Cardiac muscle cell (in vitro differentiated cells and primary cell): ENCODE data around the gene MEGF11. TPM values are rescaled to one million over a fixed set of nuclear protein-coding genes. Genes with fewer than 3 reads are reported as not detected.

Source experiments
- DNase-seq, 2 donors: peaks; one replicate each; pipeline versions ENCODE4 v3.0.0 to v3.0.0-alpha.2; 2010 to 2017; ENCODE audit warnings: low read depth in 1 of 2, low spot score in 1 of 2
- H3K27ac ChIP-seq: fragments of 200-600 bp; sonication (generic); 2 replicates; pipeline ENCODE4 v1.5.1; 2016
- H3K27me3 ChIP-seq: fragments of 200-600 bp; sonication (generic); 2 replicates; pipeline ENCODE4 v1.6.0; 2016; ENCODE audit warnings: control low read depth
- H3K36me3 ChIP-seq: fragments of 200-600 bp; sonication (generic); 2 replicates; pipeline ENCODE4 v1.5.1; 2016; ENCODE audit warnings: control low read depth
- H3K4me1 ChIP-seq: fragments of 200-600 bp; sonication (generic); 2 replicates; pipeline ENCODE4 v1.8.1; 2017; ENCODE audit warnings: low read depth, mild to moderate bottlenecking, mixed run types
- H3K4me3 ChIP-seq: fragments of 200-600 bp; sonication (generic); 2 replicates; pipeline ENCODE4 v1.5.1; 2016; ENCODE audit warnings: mild to moderate bottlenecking
- H3K9me3 ChIP-seq: fragments of 200-600 bp; sonication (generic); 2 replicates; pipeline ENCODE4 v1.5.1; 2017; ENCODE audit warnings: low read depth, mild to moderate bottlenecking, control low read depth
- polyA plus RNA-seq: library from polyadenylated mRNA; unstranded; fragments of >200 nt; fragmentation: Nextera tagmentation; extraction: Ambion mirVana; gene quantifications from 2 replicates; pipeline ENCODE4 v1.2.1, GENCODE V29; 2016
- total RNA-seq: library from RNA; depleted of rRNA; stranded (reverse); fragments of >200 nt; gene quantifications from 2 replicates; pipeline ENCODE4 v1.2.3, GENCODE V29; 2016
- TF ChIP-seq, protein P1 (sequence below): IDR thresholded peaks from 2 replicates; pipeline ENCODE4 v1.5.1; 2012; ENCODE audit warnings: low read depth, mild to moderate bottlenecking, low read length

The MEGF11 gene
- total and polyA plus RNA-seq, 2 experiments from 2014 or later = 0.30 TPM; not detected in 1

DNA sequence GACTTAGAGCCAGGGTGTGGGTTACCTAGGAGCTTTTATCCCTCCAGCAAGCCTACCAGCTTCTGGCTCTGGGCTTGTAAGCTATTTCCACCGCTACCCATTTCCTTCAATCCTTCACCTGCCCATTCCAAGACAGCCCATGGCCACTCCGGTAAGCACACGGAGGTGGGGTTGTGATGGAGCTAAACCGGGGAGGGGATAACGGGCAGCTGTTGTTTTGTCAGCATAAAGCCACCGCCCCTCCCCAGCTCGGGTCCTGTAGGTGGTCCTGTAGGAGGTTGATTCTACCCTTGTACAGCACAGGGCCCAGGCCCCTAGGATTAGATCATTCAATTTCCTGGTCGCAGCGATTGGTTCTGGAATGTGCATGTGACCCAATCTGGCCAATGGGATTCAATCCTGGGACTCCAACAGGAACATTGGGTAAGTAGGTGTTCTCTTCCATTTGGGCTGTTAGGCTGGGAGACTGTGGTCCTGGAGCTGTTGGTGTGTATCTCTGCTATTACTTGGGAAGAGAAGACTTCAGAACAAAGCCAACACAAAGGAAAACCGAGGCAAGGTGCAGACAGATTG lies 233.6 kb downstream of the MEGF11 start:
- Histone ChIP-seq H3K27me3 (no peaks in the 10 kb centered on the region), H3K9me3 (no peaks in the 10 kb centered on the region), H3K4me3 (no peak overlapping the region), H3K4me1 (peaks cover 6% of the 10 kb centered on the region), H3K27ac (no peak overlapping the region), H3K36me3 (no peaks in the 10 kb centered on the region)
- no peak for DNase-seq
- TF ChIP-seq, protein P1, sequence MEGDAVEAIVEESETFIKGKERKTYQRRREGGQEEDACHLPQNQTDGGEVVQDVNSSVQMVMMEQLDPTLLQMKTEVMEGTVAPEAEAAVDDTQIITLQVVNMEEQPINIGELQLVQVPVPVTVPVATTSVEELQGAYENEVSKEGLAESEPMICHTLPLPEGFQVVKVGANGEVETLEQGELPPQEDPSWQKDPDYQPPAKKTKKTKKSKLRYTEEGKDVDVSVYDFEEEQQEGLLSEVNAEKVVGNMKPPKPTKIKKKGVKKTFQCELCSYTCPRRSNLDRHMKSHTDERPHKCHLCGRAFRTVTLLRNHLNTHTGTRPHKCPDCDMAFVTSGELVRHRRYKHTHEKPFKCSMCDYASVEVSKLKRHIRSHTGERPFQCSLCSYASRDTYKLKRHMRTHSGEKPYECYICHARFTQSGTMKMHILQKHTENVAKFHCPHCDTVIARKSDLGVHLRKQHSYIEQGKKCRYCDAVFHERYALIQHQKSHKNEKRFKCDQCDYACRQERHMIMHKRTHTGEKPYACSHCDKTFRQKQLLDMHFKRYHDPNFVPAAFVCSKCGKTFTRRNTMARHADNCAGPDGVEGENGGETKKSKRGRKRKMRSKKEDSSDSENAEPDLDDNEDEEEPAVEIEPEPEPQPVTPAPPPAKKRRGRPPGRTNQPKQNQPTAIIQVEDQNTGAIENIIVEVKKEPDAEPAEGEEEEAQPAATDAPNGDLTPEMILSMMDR = no peak

DNA sequence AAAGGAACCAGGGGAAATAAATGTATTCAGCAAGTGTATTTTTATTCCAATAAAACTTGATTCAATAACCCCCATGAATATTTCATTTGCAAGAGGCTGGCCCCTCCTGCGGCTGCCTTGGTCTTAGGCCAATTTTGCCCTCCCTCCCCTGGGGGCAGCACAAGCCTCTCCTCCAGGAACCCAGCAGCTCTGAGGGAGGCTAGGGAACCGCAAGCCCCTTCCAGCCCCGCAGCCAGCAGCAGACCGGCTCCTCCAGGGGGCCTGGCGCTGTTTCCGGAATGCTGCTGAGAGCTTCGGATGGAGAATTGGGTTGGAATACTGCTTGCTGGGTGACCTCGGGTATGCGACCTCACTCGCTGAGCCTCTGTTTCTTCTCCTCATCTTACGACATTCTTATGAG lies 234.2 kb downstream of the MEGF11 start:
- H3K4me3 ChIP-seq = no peak overlapping the region
- TF ChIP-seq, protein P1 = no peak
- no peaks in the 10 kb centered on the region for H3K36me3 ChIP-seq
- H3K27ac ChIP-seq = no peak overlapping the region
- H3K9me3 ChIP-seq = no peaks in the 10 kb centered on the region
- peaks cover 6% of the 10 kb centered on the region for H3K4me1 ChIP-seq
- H3K27me3 ChIP-seq = no peaks in the 10 kb centered on the region
- DNase-seq = no peak

DNA sequence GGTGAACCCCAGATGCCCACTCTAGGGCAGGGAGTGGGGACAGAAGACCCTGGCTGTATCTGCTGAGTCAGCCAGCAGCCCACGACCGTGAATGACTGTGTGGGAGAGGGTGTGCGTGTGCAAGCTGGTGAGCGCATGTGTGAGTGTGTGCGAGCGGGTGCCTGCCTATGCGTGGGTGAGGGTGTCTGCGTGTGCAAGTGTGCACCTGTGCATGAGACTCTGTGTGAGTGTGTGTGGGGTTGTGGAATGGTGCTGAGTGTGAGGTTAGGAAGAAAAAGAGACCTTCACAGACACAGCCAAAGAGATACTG lies 235.1 kb downstream of the MEGF11 start:
- Histone ChIP-seq H3K27me3 (no peaks in the 10 kb centered on the region), H3K9me3 (no peaks in the 10 kb centered on the region), H3K4me3 (no peak overlapping the region), H3K36me3 (no peaks in the 10 kb centered on the region), H3K4me1 (peaks cover 6% of the 10 kb centered on the region), H3K27ac (no peak overlapping the region)
- TF ChIP-seq, protein P1 = no peak
- DNase-seq = no peak

DNA sequence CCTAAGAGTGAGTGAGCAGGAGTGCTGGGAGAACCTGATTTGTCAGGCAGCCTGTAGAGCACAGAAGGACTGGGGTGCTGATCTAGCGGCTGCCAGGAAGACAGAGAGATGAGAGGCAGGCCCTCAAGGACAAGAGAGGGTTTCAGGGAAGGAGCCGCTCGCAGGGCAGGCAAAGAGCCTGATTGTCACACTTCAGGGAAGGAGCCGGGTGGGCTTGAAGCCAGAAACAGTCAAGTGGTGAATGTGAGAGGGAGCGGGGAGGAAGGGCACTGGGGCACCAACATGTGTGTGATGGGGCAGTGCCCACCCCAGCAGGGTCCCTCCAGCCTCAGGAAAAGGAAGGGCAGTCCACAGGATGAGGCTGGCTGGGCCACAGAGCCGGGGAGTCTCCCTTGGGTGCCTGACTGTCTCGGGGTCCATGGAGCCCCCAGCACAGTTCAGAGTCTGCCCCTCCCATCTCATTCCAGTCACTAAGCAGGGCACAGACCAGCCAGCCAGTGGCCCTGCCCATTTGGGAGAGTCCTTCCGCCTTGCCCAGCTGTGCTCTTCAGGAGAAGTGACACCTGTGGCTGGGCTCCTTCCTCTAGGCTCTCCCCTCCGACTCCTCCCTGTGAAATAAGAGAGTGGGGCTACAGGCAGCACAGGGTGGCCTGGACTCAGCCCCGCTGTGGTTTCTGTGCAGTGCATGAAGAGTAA lies 235.6 kb downstream of the MEGF11 start:
- Histone ChIP-seq H3K36me3 (no peaks in the 10 kb centered on the region), H3K27ac (no peak overlapping the region), H3K27me3 (no peaks in the 10 kb centered on the region), H3K4me1 (peaks cover 6% of the 10 kb centered on the region), H3K4me3 (no peak overlapping the region), H3K9me3 (no peaks in the 10 kb centered on the region)
- DNase-seq = peak in 1 of 2 donors; percentile 14
- TF ChIP-seq, protein P1 = no peak

GRCh38 chr15:66017000-66017399 lies 236.6 kb downstream of the MEGF11 start:
- Histone ChIP-seq H3K27me3 (no peaks in the 10 kb centered on the region), H3K27ac (no peak overlapping the region), H3K4me3 (no peak overlapping the region), H3K9me3 (no peaks in the 10 kb centered on the region), H3K36me3 (no peaks in the 10 kb centered on the region), H3K4me1 (peaks cover 6% of the 10 kb centered on the region)
- TF ChIP-seq, protein P1 = no peak
- DNase-seq = no peak
